PFSK-1 (cell line): ENCODE data around the gene ZFYVE27.
A peak's percentile ranks its signal among the peaks of the same experiment; 100 is the strongest.

ENCODE experiments used
- FOXP2 ChIP-seq: optimal IDR thresholded peaks from 2 replicates; pipeline ENCODE3; 2011; ENCODE audit warnings: borderline replicate concordance, control low read depth, inconsistent platforms; ENCODE audit not compliant: insufficient read depth; ENCODE audit errors: extremely low read length, extremely low read depth
- POLR2AphosphoS5 ChIP-seq: IDR thresholded peaks from 2 replicates; pipeline ENCODE4 v1.6.1; 2012; ENCODE audit warnings: low read depth, mild to moderate bottlenecking, control low read depth, low read length, moderate library complexity
- SIN3A ChIP-seq: IDR thresholded peaks from 2 replicates; pipeline ENCODE4 v1.6.1; 2012; ENCODE audit warnings: mild to moderate bottlenecking, low read length, moderate library complexity, borderline replicate concordance; ENCODE audit not compliant: insufficient read depth
- TAF1 ChIP-seq: IDR thresholded peaks from 2 replicates; pipeline ENCODE4 v1.6.1; 2012; ENCODE audit warnings: low read length, control low read depth, borderline replicate concordance; ENCODE audit not compliant: insufficient read depth
- TF ChIP-seq, protein P1 (sequence below), 2 experiments: IDR thresholded peaks; 2 replicates each; pipeline versions ENCODE4 v1.6.1 to v1.8.0; 2011 to 2012; ENCODE audit warnings: low read depth in 2 of 2, low read length in 2 of 2, control low read depth in 1 of 2, inconsistent platforms in 1 of 2, mild to moderate bottlenecking in 1 of 2, moderate library complexity in 1 of 2; ENCODE audit not compliant: insufficient read depth in 1 of 2

The ZFYVE27 gene

DNA sequence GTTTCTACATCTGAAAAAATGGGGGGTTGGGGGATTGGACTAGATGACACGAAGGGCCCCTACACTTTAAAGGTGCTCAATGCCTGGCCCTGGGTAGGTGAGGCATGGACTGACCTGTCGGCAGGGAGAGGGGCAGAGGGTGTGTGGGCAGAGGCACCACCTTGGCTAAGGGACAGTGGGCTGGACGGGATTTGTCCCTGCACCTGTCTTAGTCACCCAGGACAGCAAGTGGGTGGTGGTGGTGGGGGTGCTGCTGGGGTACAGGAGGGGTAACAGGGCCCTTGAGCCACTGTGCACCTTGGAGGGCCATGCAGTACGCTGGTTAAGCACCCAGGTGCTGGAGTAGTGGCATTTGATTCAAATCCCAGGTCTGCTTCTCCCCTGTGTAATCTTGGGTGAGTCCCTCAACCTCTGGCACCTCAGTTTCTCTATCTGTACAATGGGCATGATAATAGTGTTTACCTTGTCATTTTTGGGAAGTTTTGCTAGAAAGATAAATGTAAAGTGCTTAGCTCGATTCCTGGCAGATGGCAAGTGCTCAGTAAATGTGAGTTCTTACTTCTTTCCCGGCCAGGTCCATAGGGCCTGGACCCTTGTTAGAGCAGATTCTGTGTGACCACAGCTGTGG, 53.0 kb downstream of the ZFYVE27 start:
- TF ChIP-seq POLR2AphosphoS5, result no peak
- TF ChIP-seq TAF1, result no peak
- TF ChIP-seq FOXP2, result no peak
- TF ChIP-seq SIN3A, result no peak
- TF ChIP-seq, protein P1, sequence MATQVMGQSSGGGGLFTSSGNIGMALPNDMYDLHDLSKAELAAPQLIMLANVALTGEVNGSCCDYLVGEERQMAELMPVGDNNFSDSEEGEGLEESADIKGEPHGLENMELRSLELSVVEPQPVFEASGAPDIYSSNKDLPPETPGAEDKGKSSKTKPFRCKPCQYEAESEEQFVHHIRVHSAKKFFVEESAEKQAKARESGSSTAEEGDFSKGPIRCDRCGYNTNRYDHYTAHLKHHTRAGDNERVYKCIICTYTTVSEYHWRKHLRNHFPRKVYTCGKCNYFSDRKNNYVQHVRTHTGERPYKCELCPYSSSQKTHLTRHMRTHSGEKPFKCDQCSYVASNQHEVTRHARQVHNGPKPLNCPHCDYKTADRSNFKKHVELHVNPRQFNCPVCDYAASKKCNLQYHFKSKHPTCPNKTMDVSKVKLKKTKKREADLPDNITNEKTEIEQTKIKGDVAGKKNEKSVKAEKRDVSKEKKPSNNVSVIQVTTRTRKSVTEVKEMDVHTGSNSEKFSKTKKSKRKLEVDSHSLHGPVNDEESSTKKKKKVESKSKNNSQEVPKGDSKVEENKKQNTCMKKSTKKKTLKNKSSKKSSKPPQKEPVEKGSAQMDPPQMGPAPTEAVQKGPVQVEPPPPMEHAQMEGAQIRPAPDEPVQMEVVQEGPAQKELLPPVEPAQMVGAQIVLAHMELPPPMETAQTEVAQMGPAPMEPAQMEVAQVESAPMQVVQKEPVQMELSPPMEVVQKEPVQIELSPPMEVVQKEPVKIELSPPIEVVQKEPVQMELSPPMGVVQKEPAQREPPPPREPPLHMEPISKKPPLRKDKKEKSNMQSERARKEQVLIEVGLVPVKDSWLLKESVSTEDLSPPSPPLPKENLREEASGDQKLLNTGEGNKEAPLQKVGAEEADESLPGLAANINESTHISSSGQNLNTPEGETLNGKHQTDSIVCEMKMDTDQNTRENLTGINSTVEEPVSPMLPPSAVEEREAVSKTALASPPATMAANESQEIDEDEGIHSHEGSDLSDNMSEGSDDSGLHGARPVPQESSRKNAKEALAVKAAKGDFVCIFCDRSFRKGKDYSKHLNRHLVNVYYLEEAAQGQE (IDR thresholded peaks at IDR 0.05; ENCODE audit: insufficient read depth in 1 of 2, low read depth in 2 of 2, low read length in 2 of 2), result no peak

DNA sequence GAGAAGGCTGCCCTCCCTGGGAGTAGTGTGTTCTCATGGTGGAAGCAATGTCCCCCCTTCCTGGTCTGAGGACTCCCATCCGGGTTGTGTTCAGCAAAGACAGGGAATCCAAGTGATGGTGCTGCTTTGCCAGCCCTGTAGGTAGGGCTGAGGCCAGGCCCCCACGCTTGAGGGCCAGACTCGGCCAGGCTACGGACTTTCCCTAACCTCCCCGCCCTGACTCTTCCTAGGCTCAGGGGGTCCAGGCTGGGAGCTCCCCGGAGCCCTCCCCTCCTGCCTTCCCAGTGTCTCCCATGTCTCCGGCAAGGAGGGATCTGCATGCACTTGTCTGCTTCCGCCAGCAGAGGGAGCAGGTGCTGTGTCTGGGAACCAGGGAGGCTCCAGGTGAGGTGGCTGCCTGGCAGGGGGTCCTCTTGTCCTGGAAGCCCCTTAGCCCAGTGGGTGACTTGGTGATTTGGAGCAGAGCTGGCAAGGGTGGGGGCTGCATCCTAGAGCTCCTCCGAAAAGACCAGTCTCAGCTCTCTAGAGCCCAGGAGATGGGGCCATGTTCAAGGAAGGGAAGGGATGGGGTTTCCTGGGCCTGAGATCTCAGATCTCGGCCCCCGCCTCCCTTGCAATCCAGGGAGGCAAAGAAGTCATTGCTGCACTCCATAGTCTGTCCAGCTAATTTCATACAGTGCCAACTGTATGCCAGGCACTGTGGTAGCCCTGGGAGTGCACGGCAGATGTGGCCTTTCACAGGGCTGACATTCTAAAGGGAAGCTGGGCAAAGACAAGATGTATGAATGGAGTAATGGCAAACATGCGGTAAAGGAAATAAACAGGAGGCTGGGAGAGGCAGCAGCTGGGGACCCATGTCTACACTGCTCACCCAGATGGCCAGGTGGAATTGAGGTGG, 55.1 kb downstream of the ZFYVE27 start:
- TF ChIP-seq TAF1, result no peak
- TF ChIP-seq POLR2AphosphoS5, result no peak
- TF ChIP-seq FOXP2, result peak; percentile 62
- TF ChIP-seq, protein P1 (IDR thresholded peaks at IDR 0.05; ENCODE audit: insufficient read depth in 1 of 2, low read depth in 2 of 2, low read length in 2 of 2), result no peak

DNA sequence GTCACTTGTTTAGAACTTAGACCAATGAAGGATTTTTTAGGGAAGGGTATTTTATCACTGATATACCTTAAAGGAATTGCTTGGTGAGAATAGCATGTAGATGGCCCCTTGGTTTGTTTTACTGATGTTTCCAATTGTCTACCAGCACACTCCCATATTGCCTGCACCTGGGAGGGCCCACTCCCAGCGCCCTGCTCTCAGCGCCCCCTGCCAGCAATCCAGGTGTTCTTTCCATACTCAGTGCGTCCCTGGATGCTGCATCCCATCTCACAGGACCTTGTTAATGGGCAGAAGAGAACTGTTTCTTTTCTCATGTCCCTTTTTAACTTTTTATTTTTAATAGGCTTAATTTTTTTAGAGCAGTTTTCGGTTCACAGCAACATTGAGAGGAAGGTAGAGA, 59.0 kb downstream of the ZFYVE27 start:
- no peak for TF ChIP-seq POLR2AphosphoS5
- TF ChIP-seq FOXP2, result no peak
- TF ChIP-seq SIN3A, result no peak
- TF ChIP-seq TAF1, result no peak
- TF ChIP-seq, protein P1 (IDR thresholded peaks at IDR 0.05; ENCODE audit: insufficient read depth in 1 of 2, low read depth in 2 of 2, low read length in 2 of 2), result no peak

DNA sequence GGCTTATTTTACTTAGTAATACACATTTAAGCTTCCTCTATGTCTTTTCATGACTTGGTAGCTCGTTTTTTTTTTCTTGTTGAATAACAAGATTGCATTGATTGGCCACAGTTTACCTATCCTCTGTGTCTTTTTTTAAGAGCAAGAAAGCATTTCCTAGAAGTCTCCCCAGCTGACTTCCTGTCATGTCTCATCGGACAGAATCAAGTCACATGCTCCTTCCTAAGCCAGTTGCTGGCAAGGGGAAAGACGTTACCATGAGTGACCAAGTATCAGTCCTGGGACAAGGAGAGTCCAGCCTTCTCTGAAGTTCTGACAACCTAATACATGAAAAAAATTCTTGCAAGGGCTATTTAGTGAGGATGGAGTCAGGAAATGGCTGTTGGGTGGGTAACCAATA, 59.7 kb downstream of the ZFYVE27 start:
- TF ChIP-seq, protein P1 (IDR thresholded peaks at IDR 0.05; ENCODE audit: insufficient read depth in 1 of 2, low read depth in 2 of 2, low read length in 2 of 2), result no peak
- no peak for TF ChIP-seq SIN3A
- TF ChIP-seq FOXP2, result no peak
- TF ChIP-seq TAF1, result no peak
- TF ChIP-seq POLR2AphosphoS5, result no peak
